Right cardiac atrium (tissue), 5 donors: ENCODE results near the gene IL5RA. TPM values are rescaled to one million over a fixed set of nuclear protein-coding genes. Genes with fewer than 3 reads are reported as not detected.
A peak's percentile ranks its signal among the peaks of the same experiment; 100 is the strongest.

ENCODE experiments used
- ATAC-seq, 2 donors: fragments of 200-7000 bp; cut with Tn5 transposase; one replicate each; pipeline versions ENCODE4 v1.8.0 to v1.9.1; 2020; ENCODE audit warnings: moderate library complexity in 2 of 2, mild to moderate bottlenecking in 1 of 2
- DNase-seq, 3 donors: peaks; one replicate each; pipeline ENCODE4 v3.0.0-alpha.2; 2020
- H3K27ac ChIP-seq: one replicate; pipeline ENCODE4 v1.5.1; 2013; ENCODE audit warnings: mild to moderate bottlenecking, low read length, control low read depth, moderate library complexity
- H3K27me3 ChIP-seq: one replicate; pipeline ENCODE4 v1.6.1; 2013; ENCODE audit not compliant: control insufficient read depth, insufficient read depth
- H3K4me1 ChIP-seq: one replicate; pipeline ENCODE4 v1.6.1; 2013; ENCODE audit warnings: low read length; ENCODE audit not compliant: control insufficient read depth, insufficient read depth
- H3K4me3 ChIP-seq: one replicate; pipeline ENCODE4 v1.5.1; 2013; ENCODE audit warnings: low read length, control low read depth
- H3K9me3 ChIP-seq: one replicate; pipeline ENCODE4 v1.6.1; 2013; ENCODE audit warnings: low read length; ENCODE audit not compliant: control insufficient read depth
- WGBS: extraction: QIAGEN DNeasy Blood & Tissue Kit; methylation state at CpG from one replicate; pipeline ENCODE4 v1.1.7; 2013; 5-methylcytosine and 5-hydroxymethylcytosine counted together
- intact Hi-C, 4 donors: fragments of 100-400 bp; cut with DNase I; formaldehyde crosslinking; loops; one replicate each; pipeline versions ENCODE4 v1.11.0 to v1.14.0; 2022 to 2023
- long read RNA-seq, 4 donors: library from polyadenylated mRNA; unstranded; transcript quantifications; one replicate each; pipeline ENCODE4 v2.0.0, GENCODE V29; 2020 to 2021
- polyA plus RNA-seq: library from polyadenylated mRNA; stranded (reverse); fragments of 200-250 nt; gene quantifications from one replicate; pipeline ENCODE4 v1.2.3, GENCODE V29; 2013
- total RNA-seq, 4 donors: library from RNA; stranded (reverse); fragmentation: NEBNext Ultra II Directional; extraction: Animal tissue kit (Norgen Biotek cat#: 25700); gene quantifications; one replicate each; pipeline ENCODE4 v1.2.1, GENCODE V29; 2021
- donor health status: healthy with polysubstance abuse.
- donor health status: DM: no; HTN: yes; CAD: no.
- donor health status: DM: no; HTN: no; CAD: no.
- donor health status: DM: no; HTN: yes; CAD: no; lungs with severe emphysema.
- donor health status: DM: yes; HTN: yes; CAD: no.

Gene IL5RA
- 1 to 10 TPM; 2.2 to 3.9 (median 3.0) TPM for total RNA-seq
- polyA plus RNA-seq: 1.4 TPM
- long read RNA-seq, donor 1, partial matches to known transcripts: 0 of 1 reads
- long read RNA-seq, donor 1, other reads (novel, unspliced or antisense): 0 of 1 reads
- long read RNA-seq, donor 2, partial matches to known transcripts: 2 of 3 reads
- long read RNA-seq, donor 2, other reads (novel, unspliced or antisense): 1 of 3 reads
- long read RNA-seq, donor 3, partial matches to known transcripts: 2 of 7 reads
- long read RNA-seq, donor 3, other reads (novel, unspliced or antisense): 1 of 7 reads
- long read RNA-seq, donor 4: 0 reads

DNA sequence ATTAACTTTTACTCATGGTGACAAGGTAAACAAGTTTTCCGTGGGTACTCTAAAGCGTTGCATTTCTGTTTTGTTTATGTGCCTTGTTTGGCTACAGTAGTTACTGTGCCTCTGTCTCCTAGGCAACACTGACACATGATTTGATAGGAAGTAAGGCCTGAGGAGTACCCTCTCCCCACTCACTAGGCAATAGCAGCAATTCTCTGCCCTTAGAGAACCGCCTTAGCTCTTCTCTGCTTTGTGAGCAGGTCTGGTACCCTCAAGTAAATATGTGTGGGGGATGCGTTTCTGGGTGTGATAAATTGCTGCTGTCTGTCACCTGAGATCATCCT, at the start of gene IL5RA:
TSS of gene IL5RA (minus strand) at position 76 of the 332 bp plus-strand sequence. CDS start 5,390 bp downstream, outside the sequence.
- Histone ChIP-seq H3K9me3 (no peaks in the 10 kb centered on the region), H3K27ac (no peak within 1 kb of the TSS), H3K4me3 (peak within 1 kb of the TSS; percentile 58), H3K4me1 (no peaks in the 10 kb centered on the region), H3K27me3 (no peaks in the 10 kb centered on the region)
- intact Hi-C loops: no loop called here
- DNase-seq (no peak), ATAC-seq (peak; percentile 72 to 85)
- whole genome bisulfite sequencing: 17% methylated on average over 4 of the region's 4 CpGs

DNA sequence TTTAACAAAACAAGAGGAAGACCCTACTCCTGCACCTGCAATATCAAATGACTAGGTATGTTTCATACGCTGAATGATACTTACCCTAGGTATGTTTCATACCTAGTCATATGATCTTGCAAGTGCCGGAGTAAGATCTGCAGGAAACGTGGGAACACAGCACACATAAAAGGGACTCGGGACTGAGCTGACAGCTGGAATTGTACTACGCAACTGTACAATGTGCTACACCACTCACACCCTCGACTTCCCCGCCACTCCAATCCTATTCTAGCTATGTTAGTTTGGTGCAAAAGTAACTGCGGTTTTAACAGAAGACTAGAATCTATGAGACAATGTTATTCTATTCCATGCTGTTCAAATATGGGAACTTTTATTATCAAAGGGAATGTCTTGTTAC, 47.3 kb upstream of the IL5RA start:
- no peak overlapping the region for H3K4me3 ChIP-seq
- H3K4me1 ChIP-seq: peaks cover 2% of the 10 kb centered on the region
- DNase-seq (no peak), ATAC-seq (no peak)
- H3K27ac ChIP-seq: no peak overlapping the region
- whole genome bisulfite sequencing: 89% methylated on average over 8 of the region's 8 CpGs
- no peaks in the 10 kb centered on the region for H3K27me3 ChIP-seq
- no peaks in the 10 kb centered on the region for H3K9me3 ChIP-seq
- intact Hi-C loops: no loop called here

- H3K27ac ChIP-seq: no peak overlapping the region
- intact Hi-C loops: no loop called here
- no peaks in the 10 kb centered on the region for H3K27me3 ChIP-seq
- H3K9me3 ChIP-seq: no peaks in the 10 kb centered on the region
- WGBS: 88% methylated on average over 5 of the region's 5 CpGs
- no peak overlapping the region for H3K4me3 ChIP-seq
- peaks cover 2% of the 10 kb centered on the region for H3K4me1 ChIP-seq
- peak in 1 of 2 donors; percentile 26 for ATAC-seq
- no peak for DNase-seq
Measured at GRCh38 chr3:3154879-3155610, 44.9 kb upstream of the IL5RA start.

- DNase-seq (no peak), ATAC-seq (no peak)
- Histone ChIP-seq H3K27ac (no peak overlapping the region), H3K4me3 (no peak overlapping the region), H3K27me3 (no peaks in the 10 kb centered on the region), H3K4me1 (peaks cover 2% of the 10 kb centered on the region), H3K9me3 (no peaks in the 10 kb centered on the region)
- intact Hi-C loops: no loop called here
- 49% methylated on average over 1 of the region's 1 CpG for WGBS
Measured at GRCh38 chr3:3151513-3151912, 41.3 kb upstream of the IL5RA start.

DNA sequence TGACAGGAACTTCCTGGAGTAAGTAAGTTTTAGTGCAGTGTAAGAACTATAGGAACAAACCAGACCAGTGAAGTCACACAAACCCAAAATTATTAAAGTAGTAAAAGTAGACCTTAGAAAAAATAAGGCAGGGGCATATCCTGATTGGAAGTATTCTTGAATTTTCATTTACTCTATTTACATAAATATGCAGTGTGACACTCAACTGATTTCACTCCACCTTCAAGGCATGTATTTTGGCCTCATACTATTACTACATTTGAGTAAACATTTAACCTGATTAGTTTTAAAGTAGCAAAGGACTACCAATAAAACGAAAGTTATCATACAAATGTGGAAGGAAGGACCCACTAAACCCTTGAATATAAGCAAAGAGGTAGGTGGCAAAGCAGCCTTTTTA, 39.4 kb upstream of the IL5RA start:
- intact Hi-C loops: no loop called here
- no peaks in the 10 kb centered on the region for H3K9me3 ChIP-seq
- H3K4me3 ChIP-seq: no peak overlapping the region
- WGBS: 84% methylated on average over 1 of the region's 1 CpG
- H3K4me1 ChIP-seq: no peaks in the 10 kb centered on the region
- H3K27ac ChIP-seq: no peak overlapping the region
- DNase-seq (no peak), ATAC-seq (no peak)
- no peaks in the 10 kb centered on the region for H3K27me3 ChIP-seq

DNA sequence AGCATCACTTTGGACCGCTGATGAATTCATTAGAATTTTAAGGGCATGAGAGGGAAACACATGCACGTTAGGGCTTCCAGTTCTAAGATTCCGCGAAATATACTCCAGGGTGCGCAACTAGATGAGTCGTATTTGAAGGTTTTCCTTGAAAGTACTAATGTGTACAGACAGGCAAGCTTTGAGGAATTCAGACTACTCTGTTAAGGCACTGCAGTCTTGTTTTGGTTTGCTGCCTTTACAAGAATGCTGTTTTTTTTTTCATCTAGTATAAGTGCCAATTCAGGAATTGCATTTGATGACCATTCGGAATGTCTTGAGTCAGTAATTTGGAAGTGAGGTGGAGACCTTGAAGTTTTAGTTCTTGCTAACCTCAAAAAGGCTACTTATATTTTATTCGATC, 35.7 kb upstream of the IL5RA start:
- DNase-seq (no peak), ATAC-seq (no peak)
- no peak overlapping the region for H3K27ac ChIP-seq
- WGBS: 90% methylated on average over 8 of the region's 8 CpGs
- intact Hi-C loops: no loop called here
- H3K4me3 ChIP-seq: no peak overlapping the region
- H3K27me3 ChIP-seq: no peaks in the 10 kb centered on the region
- H3K4me1 ChIP-seq: no peaks in the 10 kb centered on the region
- no peaks in the 10 kb centered on the region for H3K9me3 ChIP-seq

- H3K27me3 ChIP-seq: no peaks in the 10 kb centered on the region
- no peak overlapping the region for H3K4me3 ChIP-seq
- no peaks in the 10 kb centered on the region for H3K4me1 ChIP-seq
- ATAC-seq (no peak), DNase-seq (no peak)
- intact Hi-C loops: no loop called here
- no peak overlapping the region for H3K27ac ChIP-seq
- no peaks in the 10 kb centered on the region for H3K9me3 ChIP-seq
Measured at GRCh38 chr3:3141939-3142338, 31.8 kb upstream of the IL5RA start.

- Histone ChIP-seq H3K4me1 (peaks cover 2% of the 10 kb centered on the region), H3K27me3 (no peaks in the 10 kb centered on the region), H3K27ac (no peak overlapping the region), H3K4me3 (no peak overlapping the region), H3K9me3 (no peaks in the 10 kb centered on the region)
- no peak for ATAC-seq
- intact Hi-C loops: no loop called here
- 93% methylated on average over 6 of the region's 6 CpGs for WGBS
- DNase-seq: no peak
Measured at GRCh38 chr3:3137526-3137925, 27.4 kb upstream of the IL5RA start.

DNA sequence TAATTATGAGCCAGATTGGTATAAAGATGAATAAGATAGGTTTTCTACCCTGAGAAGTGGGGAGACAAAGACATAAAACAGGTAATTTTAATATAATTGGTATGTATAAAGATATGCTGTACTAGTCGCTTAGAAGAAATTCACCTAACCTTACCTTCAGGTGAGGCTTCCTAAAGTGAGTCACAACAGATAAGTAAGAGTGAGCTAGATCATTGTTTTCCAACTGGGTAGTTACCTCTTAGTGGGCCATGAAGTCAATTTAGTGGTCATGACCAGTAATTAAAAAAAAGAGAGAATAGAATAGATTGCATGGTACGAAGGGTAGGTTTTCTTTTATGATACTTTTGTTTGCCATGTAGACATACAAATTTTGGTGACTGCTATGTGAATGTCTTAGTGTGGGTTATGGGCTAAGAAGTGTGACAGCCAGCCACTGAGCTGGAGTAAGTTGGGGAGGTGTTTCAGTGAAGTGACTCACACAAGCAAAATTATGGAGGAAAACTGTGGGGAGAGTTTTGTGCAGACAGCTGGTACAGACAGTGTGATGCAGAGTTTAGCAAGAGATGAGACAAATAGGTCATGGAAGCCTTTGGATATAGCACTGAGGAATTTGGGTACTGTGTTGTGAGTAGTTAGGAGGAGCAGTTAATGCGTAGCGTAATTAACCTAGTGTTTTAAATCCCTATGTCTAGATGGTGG, 24.7 kb upstream of the IL5RA start:
- H3K4me1 ChIP-seq: peaks cover 2% of the 10 kb centered on the region
- H3K9me3 ChIP-seq: no peaks in the 10 kb centered on the region
- 96% methylated on average over 4 of the region's 4 CpGs for WGBS
- H3K4me3 ChIP-seq: no peak overlapping the region
- no peaks in the 10 kb centered on the region for H3K27me3 ChIP-seq
- no peak for DNase-seq
- no peak for ATAC-seq
- H3K27ac ChIP-seq: no peak overlapping the region
- intact Hi-C loops: no loop called here

DNA sequence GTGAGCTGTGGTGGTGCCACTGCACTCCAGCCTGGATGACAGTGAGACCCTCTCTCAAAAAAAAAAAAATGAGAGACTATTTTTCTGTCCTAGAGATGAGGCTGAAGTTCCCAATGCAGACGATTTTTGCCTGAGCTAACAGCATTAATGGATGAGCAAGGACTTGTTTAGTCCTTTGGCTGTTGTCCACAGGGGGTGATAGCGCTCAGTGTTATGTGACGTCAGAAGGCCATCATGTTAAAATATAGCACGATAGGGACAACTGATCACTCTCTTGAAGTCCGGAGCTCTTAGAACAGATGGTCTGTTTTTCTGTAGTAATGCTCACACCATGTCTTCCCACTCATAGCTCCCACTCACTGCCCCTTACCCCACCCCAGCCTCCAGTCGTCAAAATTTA, 23.3 kb upstream of the IL5RA start:
- no peak for DNase-seq
- WGBS: 70% methylated on average over 6 of the region's 6 CpGs
- no peak for ATAC-seq
- intact Hi-C loops: no loop called here
- Histone ChIP-seq H3K9me3 (no peaks in the 10 kb centered on the region), H3K4me3 (no peak overlapping the region), H3K4me1 (peaks cover 2% of the 10 kb centered on the region), H3K27ac (no peak overlapping the region), H3K27me3 (no peaks in the 10 kb centered on the region)

DNA sequence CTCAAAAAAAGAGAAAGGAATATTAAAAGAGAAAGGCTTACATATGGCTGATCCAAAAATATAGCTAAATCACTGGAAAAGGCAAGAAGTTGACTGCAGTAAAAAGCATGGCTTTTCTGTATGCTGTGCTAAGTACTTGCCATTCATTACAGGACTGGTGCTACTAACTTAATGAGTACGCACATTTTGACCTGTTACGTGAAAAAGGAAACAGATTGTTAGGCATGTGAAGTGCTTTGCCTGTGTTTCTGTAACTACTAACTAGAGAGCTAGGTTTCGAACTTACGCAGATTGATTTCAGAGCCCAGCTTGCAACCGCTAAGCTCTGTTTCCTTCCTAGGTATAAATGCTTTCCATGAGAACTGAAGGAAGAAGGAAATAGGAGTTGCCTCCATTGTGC, 19.4 kb upstream of the IL5RA start:
- no peak for ATAC-seq
- Histone ChIP-seq H3K4me1 (no peaks in the 10 kb centered on the region), H3K27me3 (no peaks in the 10 kb centered on the region), H3K27ac (no peak overlapping the region), H3K4me3 (no peak overlapping the region), H3K9me3 (no peaks in the 10 kb centered on the region)
- no peak for DNase-seq
- 67% methylated on average over 5 of the region's 5 CpGs for WGBS
- intact Hi-C loops: no loop called here
